Neuronal stem cell (in vitro differentiated cells): ENCODE data around the gene NSFL1C. TPM values are rescaled to one million over a fixed set of nuclear protein-coding genes. Genes with fewer than 3 reads are reported as not detected.

Source experiments
- DNase-seq: peaks from one replicate; pipeline ENCODE4 v3.0.0-alpha.2; 2013; ENCODE audit warnings: low spot score
- H2AFZ ChIP-seq: one replicate; pipeline ENCODE4 v1.6.1; 2013; ENCODE audit warnings: mild to moderate bottlenecking, low read length, inconsistent platforms
- H2AK5ac ChIP-seq: 2 replicates; pipeline ENCODE4 v1.6.1; 2013; ENCODE audit warnings: low read depth, mild to moderate bottlenecking, inconsistent platforms, low read length, moderate library complexity, mixed read lengths
- H2BK120ac ChIP-seq: 2 replicates; pipeline ENCODE4 v1.6.1; 2013; ENCODE audit warnings: low read depth, mild to moderate bottlenecking, inconsistent platforms, low read length, moderate library complexity, mixed read lengths
- H2BK12ac ChIP-seq: one replicate; pipeline ENCODE4 v1.6.1; 2013; ENCODE audit warnings: low read length, inconsistent platforms
- H2BK15ac ChIP-seq: 2 replicates; pipeline ENCODE4 v1.6.1; 2013; ENCODE audit warnings: mild to moderate bottlenecking, low read length, inconsistent platforms, mixed read lengths
- H2BK5ac ChIP-seq: one replicate; pipeline ENCODE4 v1.6.1; 2013; ENCODE audit warnings: inconsistent platforms, mild to moderate bottlenecking, low read length, moderate library complexity
- H3K14ac ChIP-seq: one replicate; pipeline ENCODE4 v1.6.1; 2013; ENCODE audit warnings: low read length, inconsistent platforms
- H3K18ac ChIP-seq: 2 replicates; pipeline ENCODE4 v1.6.1; 2013; ENCODE audit warnings: low read length, inconsistent platforms
- H3K23ac ChIP-seq: 2 replicates; pipeline ENCODE4 v1.6.1; 2013; ENCODE audit warnings: low read depth, mild to moderate bottlenecking, mixed read lengths, low read length, inconsistent platforms; ENCODE audit not compliant: poor library complexity
- H3K27ac ChIP-seq: replicated peaks from 3 replicates; pipeline ENCODE4 v1.5.1; 2013; ENCODE audit warnings: low read length, inconsistent platforms
- H3K27me3 ChIP-seq, 3 experiments: 2 replicates each; pipeline ENCODE4 v1.6.1; 2013; ENCODE audit warnings: low read length in 3 of 3, mild to moderate bottlenecking in 2 of 3, inconsistent platforms in 1 of 3, low read depth in 1 of 3, mixed read lengths in 1 of 3, moderate library complexity in 1 of 3; ENCODE audit not compliant: control insufficient read depth in 3 of 3, insufficient read depth in 3 of 3
- H3K36me3 ChIP-seq, 2 donors: replicated peaks in 1 of 2; 2 replicates each; pipeline ENCODE4 v1.6.1; 2013; ENCODE audit warnings: low read length in 2 of 2; ENCODE audit not compliant: control insufficient read depth in 2 of 2, insufficient read depth in 2 of 2
- H3K4ac ChIP-seq: 2 replicates; pipeline ENCODE4 v1.6.1; 2013; ENCODE audit warnings: inconsistent platforms, mild to moderate bottlenecking, low read length, moderate library complexity
- H3K4me1 ChIP-seq, 2 donors: 1 replicate in 1 of 2; 2 replicates in 1 of 2; pipeline ENCODE4 v1.6.1; 2013; ENCODE audit warnings: low read length in 2 of 2, low read depth in 1 of 2; ENCODE audit not compliant: control insufficient read depth in 2 of 2, insufficient read depth in 1 of 2
- H3K4me2 ChIP-seq: one replicate; pipeline ENCODE4 v1.6.1; 2013; ENCODE audit warnings: mild to moderate bottlenecking, low read length, inconsistent platforms; ENCODE audit not compliant: insufficient read depth, poor library complexity, severe bottlenecking
- H3K4me3 ChIP-seq, 2 donors: 2 replicates each; pipeline ENCODE4 v1.5.1; 2013; ENCODE audit warnings: low read length in 2 of 2, mild to moderate bottlenecking in 2 of 2, inconsistent platforms in 1 of 2, moderate library complexity in 1 of 2
- H3K79me1 ChIP-seq: one replicate; pipeline ENCODE4 v1.6.1; 2013; ENCODE audit warnings: low read depth, mild to moderate bottlenecking, inconsistent platforms, low read length, moderate library complexity
- H3K9ac ChIP-seq: one replicate; pipeline ENCODE4 v1.6.1; 2013; ENCODE audit warnings: mild to moderate bottlenecking, low read depth, low read length, inconsistent platforms; ENCODE audit not compliant: poor library complexity
- H3K9me3 ChIP-seq, 2 donors: replicated peaks in 1 of 2; 2 replicates each; pipeline versions ENCODE3 to v1.6.1; 2013; ENCODE audit warnings: low read length in 2 of 2, mild to moderate bottlenecking in 2 of 2, inconsistent platforms in 1 of 2, low read depth in 1 of 2, mixed read lengths in 1 of 2, moderate library complexity in 1 of 2; ENCODE audit not compliant: control insufficient read depth in 2 of 2, insufficient read depth in 1 of 2
- H4K8ac ChIP-seq: one replicate; pipeline ENCODE4 v1.6.1; 2013; ENCODE audit warnings: low read depth, mild to moderate bottlenecking, inconsistent platforms, low read length, moderate library complexity
- H4K91ac ChIP-seq: one replicate; pipeline ENCODE4 v1.6.1; 2013; ENCODE audit warnings: low read length, low read depth, mild to moderate bottlenecking, inconsistent platforms; ENCODE audit not compliant: poor library complexity
- WGBS, 2 donors: extraction: QIAGEN DNeasy Blood & Tissue Kit; methylation state at CpG; one replicate each; pipeline ENCODE4 v1.1.7; 2013; ENCODE audit warnings: missing lambda C conversion rate in 2 of 2, mixed read lengths in 1 of 2; ENCODE audit not compliant: insufficient read length in 2 of 2, insufficient replicate concordance in 1 of 2; ENCODE audit errors: extremely low coverage in 2 of 2; 5-methylcytosine and 5-hydroxymethylcytosine counted together
- polyA plus RNA-seq, 2 experiments: library from polyadenylated mRNA; stranded (reverse); fragments of 200-250 nt; gene quantifications; one replicate each; pipeline ENCODE4 v1.2.3, GENCODE V29; 2013

Gene NSFL1C
- polyA plus RNA-seq (2013, experiment 1 of 2), result 66.4 TPM
- polyA plus RNA-seq (2013, experiment 2 of 2), result 66.1 TPM

- no peak within 1 kb of the TSS for H4K8ac ChIP-seq
- H3K14ac ChIP-seq, result no peak within 1 kb of the TSS
- peaks cover 7 to 10% of the 10 kb centered on the region in 2 donors for H3K4me1 ChIP-seq
- peak within 1 kb of the TSS; percentile 91 for H3K18ac ChIP-seq
- H2BK12ac ChIP-seq, result no peak within 1 kb of the TSS
- H3K9ac ChIP-seq, result peak within 1 kb of the TSS; percentile 98
- H3K27ac ChIP-seq, result no peak within 1 kb of the TSS
- peak within 1 kb of the TSS; percentile 83 for H3K4me2 ChIP-seq
- no peak within 1 kb of the TSS for H2AK5ac ChIP-seq
- peak within 1 kb of the TSS; percentile 97 to 100 for H3K4me3 ChIP-seq
- H2BK15ac ChIP-seq, result no peak within 1 kb of the TSS
- H3K36me3 ChIP-seq, result peaks cover 15 to 38% of the 10 kb centered on the region in 2 donors
- H4K91ac ChIP-seq, result no peak within 1 kb of the TSS
- no peak within 1 kb of the TSS for H2BK120ac ChIP-seq
- H3K9me3 ChIP-seq, result no peaks in the 10 kb centered on the region
- no CpG with 5 or more reads among the region's 104 CpGs for WGBS, 2 donors
- DNase-seq, result peak; percentile 95
- H2AFZ ChIP-seq, result peak within 1 kb of the TSS; percentile 96
- no peak within 1 kb of the TSS for H3K4ac ChIP-seq
- peaks cover 15% of the 10 kb centered on the region for H3K79me1 ChIP-seq
- H3K27me3 ChIP-seq, result no peaks in the 10 kb centered on the region
- H3K23ac ChIP-seq, result peak within 1 kb of the TSS; percentile 92
- H2BK5ac ChIP-seq, result no peak within 1 kb of the TSS
Observed at GRCh38 chr20:1466211-1467081, at the start of gene NSFL1C. TSS of gene NSFL1C (minus strand) at chr20:1466849. CDS start at chr20:1466824, 25 bp downstream.

- Histone ChIP-seq H2BK15ac (no peak overlapping the region), H3K9me3 (no peaks in the 10 kb centered on the region), H3K36me3 (no peaks in the 10 kb centered on the region), H4K91ac (no peak overlapping the region), H4K8ac (peak overlapping the region; percentile 20), H3K14ac (no peak overlapping the region), H2BK5ac (no peak overlapping the region), H2BK12ac (no peak overlapping the region), H3K4me2 (no peak overlapping the region), H3K27me3 (peaks cover 0 to 15% (median 0%) of the 10 kb centered on the region in 3 experiments), H3K4me3 (no peak overlapping the region), H2BK120ac (no peak overlapping the region), H3K4me1 (peaks cover 0 to 6% of the 10 kb centered on the region in 2 donors), H3K4ac (no peak overlapping the region), H2AFZ (no peak overlapping the region), H3K27ac (no peak overlapping the region), H3K23ac (no peak overlapping the region), H3K18ac (no peak overlapping the region), H3K9ac (no peak overlapping the region), H2AK5ac (no peak overlapping the region), H3K79me1 (no peaks in the 10 kb centered on the region)
- no peak for DNase-seq
- no CpG with 5 or more reads among the region's 1 CpG for WGBS, 2 donors
Observed at GRCh38 chr20:1513801-1514200, 47.2 kb upstream of the NSFL1C start.

GRCh38 chr20:1509237-1509636, 42.6 kb upstream of the NSFL1C start:
- no peak for DNase-seq
- Histone ChIP-seq H2AFZ (no peak overlapping the region), H3K79me1 (no peaks in the 10 kb centered on the region), H3K27ac (no peak overlapping the region), H3K4me3 (no peak overlapping the region), H3K18ac (no peak overlapping the region), H3K9me3 (no peaks in the 10 kb centered on the region), H2AK5ac (no peak overlapping the region), H3K36me3 (no peaks in the 10 kb centered on the region), H2BK120ac (no peak overlapping the region), H2BK15ac (no peak overlapping the region), H3K4me2 (no peak overlapping the region), H4K91ac (no peak overlapping the region), H3K4me1 (no peaks in the 10 kb centered on the region), H2BK5ac (no peak overlapping the region), H3K4ac (no peak overlapping the region), H3K27me3 (peaks cover 0 to 19% (median 0%) of the 10 kb centered on the region in 3 experiments), H3K9ac (no peak overlapping the region), H4K8ac (no peak overlapping the region), H2BK12ac (no peak overlapping the region), H3K14ac (no peak overlapping the region), H3K23ac (no peak overlapping the region)
- no CpG with 5 or more reads among the region's 9 CpGs for WGBS, 2 donors

DNA sequence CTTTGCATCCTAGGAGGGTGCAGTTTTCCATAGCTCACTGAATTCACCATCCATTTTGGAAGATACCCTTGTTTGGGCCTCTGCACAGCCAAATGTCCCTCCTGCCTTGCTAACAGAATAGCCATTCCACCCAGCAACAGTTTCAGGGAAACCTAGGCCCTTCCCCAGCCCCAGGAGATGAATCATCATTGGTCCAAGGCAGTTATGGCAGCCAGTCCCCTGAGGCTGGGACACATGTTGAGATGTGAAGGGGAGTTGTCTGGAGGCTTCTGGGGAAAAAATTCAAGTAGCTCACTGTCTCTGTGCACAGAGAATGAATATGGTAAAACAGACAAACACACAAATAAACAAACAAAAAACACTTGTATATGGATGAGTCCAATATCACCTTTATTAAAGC, 41.9 kb upstream of the NSFL1C start:
- H3K18ac ChIP-seq, result no peak overlapping the region
- H2AFZ ChIP-seq, result no peak overlapping the region
- H3K4me2 ChIP-seq, result no peak overlapping the region
- no peak overlapping the region for H2BK120ac ChIP-seq
- peaks cover 0 to 16% (median 0%) of the 10 kb centered on the region in 3 experiments for H3K27me3 ChIP-seq
- H3K4me3 ChIP-seq, result no peak overlapping the region
- H3K27ac ChIP-seq, result no peak overlapping the region
- no peak overlapping the region for H3K23ac ChIP-seq
- no peak overlapping the region for H3K4ac ChIP-seq
- no peak overlapping the region for H2BK5ac ChIP-seq
- no peaks in the 10 kb centered on the region for H3K36me3 ChIP-seq
- DNase-seq, result no peak
- H4K91ac ChIP-seq, result no peak overlapping the region
- no peak overlapping the region for H3K9ac ChIP-seq
- no peak overlapping the region for H2BK15ac ChIP-seq
- H2AK5ac ChIP-seq, result no peak overlapping the region
- no peak overlapping the region for H2BK12ac ChIP-seq
- no peaks in the 10 kb centered on the region for H3K4me1 ChIP-seq
- no peaks in the 10 kb centered on the region for H3K79me1 ChIP-seq
- H3K14ac ChIP-seq, result no peak overlapping the region
- H3K9me3 ChIP-seq, result no peaks in the 10 kb centered on the region
- H4K8ac ChIP-seq, result no peak overlapping the region
